Activated CD8-positive, alpha-beta memory T cell treated with anti-CD3 and anti-CD28 coated beads, Interleukin-2, amount 10 ng/mL, durations not matched to agents 7 days and 5 days (primary cell): ENCODE measurements around the gene TRIM41. TPM values are rescaled to one million over a fixed set of nuclear protein-coding genes. Genes with fewer than 3 reads are reported as not detected.

Source experiments
- ATAC-seq: fragments of 150-1000 bp; cut with Tn5 transposase; one replicate; pipeline ENCODE4 v1.10.0; 2021; ENCODE audit warnings: moderate library complexity
- CTCF ChIA-PET: fragments of 350-600 bp; sonication (Branson Sonifier 250); formaldehyde crosslinking; loops from one replicate; lab custom pipeline; 2021; ENCODE audit warnings: antibody characterized with exemption; lab: Charles Lee
- DNase-seq: peaks from one replicate; pipeline ENCODE4 v3.0.0-alpha.2; 2020
- H3K27ac Mint-ChIP-seq: one replicate; pipeline ENCODE4 v1.8.0; 2021; ENCODE audit warnings: mild to moderate bottlenecking, mixed read lengths
- H3K27me3 Mint-ChIP-seq: one replicate; pipeline ENCODE4 v1.8.0; 2021; ENCODE audit warnings: mixed read lengths
- H3K36me3 Mint-ChIP-seq: one replicate; pipeline ENCODE4 v1.8.0; 2021; ENCODE audit warnings: mild to moderate bottlenecking, mixed read lengths
- H3K4me1 Mint-ChIP-seq: one replicate; pipeline ENCODE4 v1.8.0; 2021; ENCODE audit warnings: mixed read lengths
- H3K4me3 Mint-ChIP-seq: one replicate; pipeline ENCODE4 v1.8.0; 2021; ENCODE audit warnings: mild to moderate bottlenecking, moderate library complexity, mixed read lengths
- H3K9me3 Mint-ChIP-seq: one replicate; pipeline ENCODE4 v1.8.0; 2022; ENCODE audit warnings: low read depth, mixed read lengths
- total RNA-seq, 2 experiments: library from RNA; stranded (reverse); gene quantifications; one replicate each; pipeline ENCODE4 v1.2.3, GENCODE V29; 2021

TRIM41 gene
- total RNA-seq, 2 experiments from 2014 or later = 40.7 to 44.9 TPM

- no peak overlapping the region for H3K27ac Mint-ChIP-seq
- peaks cover 20% of the 10 kb centered on the region for H3K27me3 Mint-ChIP-seq
- H3K9me3 Mint-ChIP-seq = no peaks in the 10 kb centered on the region
- peaks cover 4% of the 10 kb centered on the region for H3K4me1 Mint-ChIP-seq
- CTCF ChIA-PET = interaction anchor here (0.7 to 2.6 kb wide), 5 partner anchors 9 to 46 kb away, joined by 3 to 6 read pairs (median 3); no protein-coding TSS in a partner anchor
- no peaks in the 10 kb centered on the region for H3K36me3 Mint-ChIP-seq
- no peak overlapping the region for H3K4me3 Mint-ChIP-seq
- ATAC-seq = no peak
- DNase-seq = no peak
These were observed 24.9 kb upstream of the TRIM41 start for GRCh38 chr5:181198106-181198685.

DNA sequence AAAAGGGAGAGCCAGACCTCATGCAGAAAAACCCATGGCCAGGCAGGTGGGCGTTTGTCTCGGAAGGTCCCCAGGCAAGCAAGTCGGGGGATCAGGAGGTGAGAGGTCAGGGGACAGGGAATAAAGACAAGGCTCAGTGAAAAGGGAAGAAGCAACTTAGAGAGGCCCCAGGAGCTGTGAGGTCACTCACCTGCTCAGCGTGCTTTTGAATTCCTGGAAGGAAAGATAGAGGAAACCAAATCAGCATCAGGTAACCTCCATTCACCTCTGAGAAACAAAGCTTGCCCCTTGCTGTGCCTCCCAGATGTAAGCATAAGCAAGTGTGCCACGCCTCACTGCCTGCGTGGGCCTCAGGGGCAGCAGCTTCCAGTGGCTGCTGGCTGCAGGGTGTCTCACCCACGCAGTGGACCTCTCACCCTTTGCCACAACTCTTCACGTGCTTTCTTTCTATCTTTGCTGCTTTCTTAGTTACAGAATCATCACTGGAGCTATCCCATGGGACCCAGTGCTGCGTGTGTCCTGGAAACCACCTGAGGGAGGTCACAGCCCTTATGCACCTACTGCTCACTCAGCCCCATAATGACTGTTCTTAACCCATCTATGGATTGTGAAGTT is 24.1 kb upstream of the TRIM41 start:
- ATAC-seq (no peak), DNase-seq (no peak)
- no peak overlapping the region for H3K4me3 Mint-ChIP-seq
- H3K36me3 Mint-ChIP-seq = no peaks in the 10 kb centered on the region
- peaks cover 27% of the 10 kb centered on the region for H3K27me3 Mint-ChIP-seq
- H3K27ac Mint-ChIP-seq = no peak overlapping the region
- CTCF ChIA-PET = interaction anchor here (0.7 to 1.2 kb wide), 3 partner anchors 8 to 46 kb away, joined by 3 to 4 read pairs (median 3); no protein-coding TSS in a partner anchor
- no peaks in the 10 kb centered on the region for H3K9me3 Mint-ChIP-seq
- no peaks in the 10 kb centered on the region for H3K4me1 Mint-ChIP-seq

DNA sequence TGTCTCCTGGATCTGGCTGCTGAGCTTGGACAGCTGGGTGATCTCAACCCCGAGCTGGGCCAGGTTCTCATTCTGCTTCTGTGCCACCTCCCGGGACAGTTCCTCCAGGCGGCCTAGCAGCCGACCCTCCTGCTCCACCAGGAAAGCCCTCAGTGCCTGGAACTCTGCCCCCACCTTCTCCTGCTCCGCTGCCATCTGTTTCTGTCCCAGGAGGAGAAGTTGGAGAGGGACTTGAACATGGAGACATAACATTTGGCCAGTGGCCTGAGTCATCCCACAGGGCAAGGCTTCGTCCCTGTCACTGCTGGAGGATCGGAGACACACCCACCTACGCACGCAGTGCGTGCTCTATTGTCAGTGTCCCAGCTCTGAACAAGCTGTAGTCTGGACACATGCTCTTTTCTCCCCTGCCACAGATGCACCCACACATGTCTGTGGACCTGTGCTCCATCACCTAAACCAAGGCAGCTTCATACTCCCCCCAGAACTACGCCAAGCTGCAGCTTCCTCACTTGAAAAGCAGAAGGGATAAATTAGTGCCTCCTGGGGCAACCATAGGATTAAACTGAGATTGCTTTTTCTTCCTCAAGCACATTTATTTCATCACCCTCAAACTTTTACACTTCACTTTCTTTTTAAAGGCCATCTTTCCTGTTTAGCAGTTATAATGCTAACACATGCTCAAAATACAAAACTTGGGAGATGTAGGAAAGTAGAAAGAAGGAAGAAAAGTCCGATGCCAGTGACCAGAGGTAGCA is 23.0 kb upstream of the TRIM41 start:
- H3K36me3 Mint-ChIP-seq = no peaks in the 10 kb centered on the region
- H3K27ac Mint-ChIP-seq = no peak overlapping the region
- peaks cover 2% of the 10 kb centered on the region for H3K4me1 Mint-ChIP-seq
- CTCF ChIA-PET = interaction anchor here (0.9 to 1.2 kb wide), 2 partner anchors 9 to 13 kb away, joined by 3 to 4 read pairs; no protein-coding TSS in a partner anchor
- no peak overlapping the region for H3K4me3 Mint-ChIP-seq
- DNase-seq (no peak), ATAC-seq (no peak)
- H3K9me3 Mint-ChIP-seq = no peaks in the 10 kb centered on the region
- peaks cover 29% of the 10 kb centered on the region for H3K27me3 Mint-ChIP-seq

- no peaks in the 10 kb centered on the region for H3K36me3 Mint-ChIP-seq
- ATAC-seq = no peak
- peaks cover 7% of the 10 kb centered on the region for H3K4me1 Mint-ChIP-seq
- no peaks in the 10 kb centered on the region for H3K9me3 Mint-ChIP-seq
- no peak overlapping the region for H3K4me3 Mint-ChIP-seq
- CTCF ChIA-PET = no interaction called here
- H3K27me3 Mint-ChIP-seq = peaks cover 33% of the 10 kb centered on the region
- no peak overlapping the region for H3K27ac Mint-ChIP-seq
- DNase-seq = no peak
These were observed 22.3 kb upstream of the TRIM41 start for GRCh38 chr5:181200816-181201215.

DNA sequence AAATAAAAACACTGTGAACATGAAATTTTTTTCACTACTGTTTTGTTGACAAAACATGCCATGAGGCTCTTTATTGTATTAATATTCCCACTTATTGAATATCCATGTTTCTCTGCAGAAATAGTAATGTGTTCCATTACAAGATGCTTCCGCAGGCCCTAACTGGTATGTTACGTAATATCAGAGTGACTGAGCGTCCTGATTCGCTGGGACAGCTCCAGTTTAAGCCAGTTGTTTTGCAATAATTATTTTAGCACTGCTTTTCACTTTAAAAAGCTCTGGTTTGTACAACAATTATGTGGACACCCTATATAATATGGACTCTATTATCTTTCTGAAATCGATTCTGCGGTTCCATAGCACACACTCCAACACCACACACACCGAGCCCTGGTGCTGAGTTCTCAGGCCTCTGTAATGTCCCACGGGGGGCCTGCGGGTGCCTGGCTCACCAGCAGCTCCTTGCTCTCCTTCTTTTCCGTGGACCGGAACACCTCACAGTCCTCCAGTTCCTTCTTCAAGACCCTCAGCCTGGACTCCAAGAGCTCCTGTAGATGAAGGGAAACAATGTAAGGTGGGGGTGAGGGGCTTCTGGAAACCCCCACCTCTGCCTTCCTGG is 19.9 kb upstream of the TRIM41 start:
- no peak overlapping the region for H3K27ac Mint-ChIP-seq
- H3K9me3 Mint-ChIP-seq = no peaks in the 10 kb centered on the region
- no peak for ATAC-seq
- CTCF ChIA-PET = interaction anchor here (7.4 kb wide), 1 partner anchor 12 kb away, joined by 129 read pairs; no protein-coding TSS in a partner anchor
- no peak overlapping the region for H3K4me3 Mint-ChIP-seq
- peaks cover 42% of the 10 kb centered on the region for H3K27me3 Mint-ChIP-seq
- H3K36me3 Mint-ChIP-seq = no peaks in the 10 kb centered on the region
- DNase-seq = no peak
- peaks cover 24% of the 10 kb centered on the region for H3K4me1 Mint-ChIP-seq

- Mint-ChIP-seq H3K36me3 (no peaks in the 10 kb centered on the region), H3K4me3 (peak overlapping the region; percentile 74), H3K9me3 (no peaks in the 10 kb centered on the region), H3K27me3 (peaks cover 42% of the 10 kb centered on the region), H3K4me1 (peaks cover 27% of the 10 kb centered on the region), H3K27ac (peak overlapping the region; percentile 57)
- ATAC-seq = peak; percentile 2
- no peak for DNase-seq
- CTCF ChIA-PET = interaction anchor here (7.4 kb wide), 1 partner anchor 13 kb away, joined by 129 read pairs; no protein-coding TSS in a partner anchor
These were observed 19.3 kb upstream of the TRIM41 start for GRCh38 chr5:181203777-181204112.

DNA sequence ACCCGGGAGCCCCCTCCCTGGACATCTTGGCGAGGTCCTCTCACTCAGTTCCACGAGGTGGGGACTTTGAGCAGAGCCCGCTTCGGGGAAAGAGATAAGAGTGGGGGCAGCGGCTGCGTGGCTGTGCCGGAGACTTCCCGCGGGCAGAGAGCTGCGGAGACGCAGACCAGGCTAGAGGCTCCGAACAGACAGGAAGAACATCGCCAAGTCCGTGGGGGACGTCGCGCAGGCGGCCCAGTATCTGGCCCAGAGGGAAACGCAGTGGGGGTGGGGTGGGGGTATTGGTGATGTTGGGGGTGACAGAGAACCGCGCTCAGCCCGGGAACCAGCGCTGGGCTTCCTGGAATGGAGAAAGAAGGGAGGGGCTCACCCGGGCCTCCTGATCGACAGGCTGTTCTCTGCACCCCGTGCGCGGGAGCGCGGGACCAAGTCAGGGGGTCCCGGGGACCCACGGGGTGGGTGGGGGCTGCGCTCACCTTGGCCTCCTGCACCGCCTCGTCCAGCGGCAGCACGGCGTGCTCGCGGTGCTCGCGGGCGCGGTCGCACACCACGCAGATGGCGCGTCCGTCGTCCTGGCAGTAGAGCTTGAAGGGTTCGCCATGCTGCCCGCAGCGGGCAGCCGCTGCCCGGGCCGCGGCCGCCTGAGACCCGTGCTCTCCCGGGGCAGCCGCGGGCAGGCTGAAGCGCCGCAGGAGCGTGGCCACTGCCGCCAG is 18.8 kb upstream of the TRIM41 start:
- peaks cover 27% of the 10 kb centered on the region for H3K4me1 Mint-ChIP-seq
- DNase-seq = peak; percentile 52
- peak overlapping the region; percentile 74 for H3K4me3 Mint-ChIP-seq
- H3K9me3 Mint-ChIP-seq = no peaks in the 10 kb centered on the region
- peaks cover 42% of the 10 kb centered on the region for H3K27me3 Mint-ChIP-seq
- ATAC-seq = peak; percentile 4
- no peaks in the 10 kb centered on the region for H3K36me3 Mint-ChIP-seq
- CTCF ChIA-PET = interaction anchor here (1.3 to 7.4 kb wide), 5 partner anchors 14 to 36 kb away, joined by 4 to 129 read pairs (median 6); partner anchors contain the start of gene TRIM41
- H3K27ac Mint-ChIP-seq = peak overlapping the region; percentile 57

- peak within 1 kb of the TSS; percentile 90 for H3K27ac Mint-ChIP-seq
- ATAC-seq (peak; percentile 15), DNase-seq (no peak)
- H3K36me3 Mint-ChIP-seq = no peaks in the 10 kb centered on the region
- H3K9me3 Mint-ChIP-seq = no peaks in the 10 kb centered on the region
- peak within 1 kb of the TSS; percentile 85 for H3K4me3 Mint-ChIP-seq
- H3K4me1 Mint-ChIP-seq = peaks cover 27% of the 10 kb centered on the region
- H3K27me3 Mint-ChIP-seq = peaks cover 42% of the 10 kb centered on the region
- CTCF ChIA-PET = interaction anchor here (1.3 to 7.4 kb wide), 7 partner anchors 14 to 37 kb away, joined by 4 to 129 read pairs (median 9); partner anchors contain the start of gene TRIM41
These were observed 18.0 kb upstream of the TRIM41 start, which contains the start of gene TRIM7 for GRCh38 chr5:181204826-181205760. Gene TRIM7, minus strand, starts transcription at chr5:181205196. Its CDS starts 86 bp downstream, at chr5:181205110.

DNA sequence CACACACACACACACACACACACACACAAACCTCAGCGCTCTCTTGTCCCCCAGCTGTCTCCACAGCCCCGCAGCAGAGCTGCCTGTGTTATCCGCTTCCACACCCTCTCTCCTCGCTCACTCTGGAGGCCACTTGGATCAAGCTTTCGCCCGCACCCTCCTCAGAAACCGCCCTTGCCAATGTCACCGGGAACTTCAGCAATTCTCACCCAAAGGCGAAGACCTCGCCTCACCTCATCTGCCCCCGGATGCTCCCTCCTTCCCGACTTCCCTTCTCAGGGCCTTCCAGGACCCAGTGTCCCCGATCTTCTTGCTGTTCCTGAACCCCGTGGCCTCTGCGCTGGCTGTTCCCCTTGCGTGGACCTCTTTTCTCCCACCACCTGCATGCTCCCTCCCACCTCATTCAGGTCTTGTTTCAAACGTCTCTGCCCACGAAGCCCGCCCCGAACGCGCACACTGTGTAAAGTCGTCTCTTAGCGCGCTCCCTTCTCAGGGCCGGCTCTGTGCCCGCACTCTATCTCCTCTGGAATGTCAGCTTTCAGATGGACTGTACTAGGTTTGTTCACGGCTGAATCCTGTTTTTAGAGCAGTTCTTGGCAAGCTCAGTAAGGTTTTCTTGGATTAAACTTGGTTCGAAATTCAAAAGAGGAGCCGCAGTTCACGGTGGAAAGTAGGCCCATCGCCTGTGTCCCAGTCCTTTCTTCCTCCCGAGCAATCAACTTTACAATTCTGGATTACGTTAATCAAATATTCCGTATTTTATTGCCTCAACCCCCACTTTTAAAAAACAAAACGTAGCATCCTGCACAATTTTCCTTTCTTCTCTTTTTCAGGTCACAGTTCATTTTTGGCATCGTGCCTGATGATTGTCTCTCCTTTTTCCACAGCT is 17.1 kb upstream of the TRIM41 start:
- Mint-ChIP-seq H3K4me1 (peaks cover 27% of the 10 kb centered on the region), H3K27me3 (peaks cover 34% of the 10 kb centered on the region), H3K4me3 (peak overlapping the region; percentile 85), H3K27ac (peak overlapping the region; percentile 90), H3K36me3 (no peaks in the 10 kb centered on the region), H3K9me3 (no peaks in the 10 kb centered on the region)
- CTCF ChIA-PET = interaction anchor here (0.6 to 7.4 kb wide), 10 partner anchors 10 to 55 kb away, joined by 3 to 129 read pairs (median 10); partner anchors contain the start of genes TRIM41 and TRIM52
- DNase-seq (no peak), ATAC-seq (no peak)

DNA sequence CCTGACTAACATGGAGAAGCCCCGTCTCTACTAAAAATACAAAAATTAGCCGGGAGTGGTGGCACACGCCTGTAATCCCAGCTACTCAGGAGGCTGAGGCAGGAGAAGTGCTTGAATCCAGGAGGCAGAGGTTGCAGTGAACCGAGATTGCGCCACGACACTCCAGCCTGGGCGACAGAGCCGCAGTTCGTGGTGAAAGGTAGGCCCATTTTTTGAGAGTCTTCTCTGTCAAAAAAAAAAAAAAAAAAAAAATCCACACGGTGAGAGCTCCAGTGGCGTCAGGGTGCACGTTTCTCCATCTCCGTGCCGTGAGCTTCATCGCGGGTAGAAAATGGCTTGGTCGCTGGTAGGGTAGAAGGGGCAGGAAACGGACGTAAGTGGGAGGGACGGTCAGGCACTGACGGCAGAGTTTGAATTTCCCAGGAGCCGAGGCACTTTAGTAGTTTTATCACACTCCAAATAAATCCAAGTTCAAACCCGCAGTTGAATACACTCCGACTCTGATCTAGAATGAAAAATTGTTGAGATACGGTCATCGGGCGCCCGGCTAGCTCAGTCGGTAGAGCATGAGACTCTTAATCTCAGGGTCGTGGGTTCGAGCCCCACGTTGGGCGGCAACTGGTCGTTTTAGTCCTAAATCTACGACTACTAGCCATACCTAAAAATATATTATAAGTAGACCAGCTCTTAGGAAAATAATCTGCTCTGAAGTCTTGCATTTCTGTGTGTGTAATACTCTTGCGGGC is 15.7 kb upstream of the TRIM41 start:
- ATAC-seq = peak; percentile 57
- CTCF ChIA-PET = interaction anchor here (0.9 to 7.4 kb wide), 15 partner anchors 9 to 53 kb away, joined by 3 to 129 read pairs (median 6); partner anchors contain the start of genes TRIM41 and TRIM52
- no peaks in the 10 kb centered on the region for H3K9me3 Mint-ChIP-seq

More for the DNA sequence above, 15.7 kb upstream of the TRIM41 start:
- Mint-ChIP-seq H3K27me3 (peaks cover 27% of the 10 kb centered on the region), H3K36me3 (no peaks in the 10 kb centered on the region), H3K27ac (peak overlapping the region; percentile 90), H3K4me1 (peaks cover 27% of the 10 kb centered on the region), H3K4me3 (peak overlapping the region; percentile 85)
- DNase-seq = peak; percentile 91
